Endothelial cell of hepatic sinusoid (primary cell): ENCODE results near the gene HMGCL.
"Not testable (repeated sequence)": the region's sequence is repeated elsewhere in the genome, so short reads cannot be mapped to it uniquely, and the experiment has no call there.

Experiments
- in situ Hi-C: cut with HindIII; loops from 2 replicates; pipeline ENCODE4 v1.10.0; 2017; ENCODE audit warnings: low sequenced_read_pairs

The HMGCL gene

DNA sequence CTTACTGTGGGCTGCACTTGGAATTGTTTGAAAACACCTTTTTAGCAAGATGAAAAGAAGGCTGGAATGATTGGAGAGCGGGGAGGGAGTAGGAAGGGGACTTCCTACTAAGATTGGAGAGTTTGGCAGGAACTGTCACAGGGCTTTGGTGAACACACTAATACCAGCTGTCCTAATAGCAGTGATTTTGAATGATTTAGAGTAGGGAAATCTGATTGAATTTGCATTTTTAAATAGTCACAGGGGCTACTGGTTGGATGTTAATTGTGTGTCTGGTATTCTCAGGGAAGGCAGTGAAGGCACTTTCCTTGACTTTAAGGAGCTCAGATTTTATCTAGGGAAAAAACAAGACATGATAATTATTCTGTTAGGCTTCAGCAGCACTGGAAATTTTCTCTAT, 2.5 kb upstream of the HMGCL start:
- in situ Hi-C loops: no loop called here

DNA sequence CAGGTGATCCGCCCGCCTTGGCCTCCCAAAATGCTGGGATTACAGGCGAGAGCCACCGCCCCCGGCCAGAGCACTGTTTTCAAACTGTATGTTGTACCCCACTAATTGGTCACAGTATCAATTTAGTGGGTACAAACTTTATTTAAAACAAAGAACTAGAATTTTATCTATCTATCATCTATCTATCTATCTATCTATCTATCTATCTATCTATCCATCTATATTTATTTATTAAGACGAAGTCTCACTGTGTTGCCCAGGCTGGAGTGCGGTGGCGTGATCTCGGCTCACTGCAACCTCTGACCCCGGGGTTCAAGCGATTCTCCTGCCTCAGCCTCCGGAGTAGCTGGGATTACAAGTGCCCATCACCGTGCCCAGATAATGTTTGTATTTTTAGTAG, 1.4 kb upstream of the HMGCL start:
- in situ Hi-C loops: not testable (repeated sequence)

DNA sequence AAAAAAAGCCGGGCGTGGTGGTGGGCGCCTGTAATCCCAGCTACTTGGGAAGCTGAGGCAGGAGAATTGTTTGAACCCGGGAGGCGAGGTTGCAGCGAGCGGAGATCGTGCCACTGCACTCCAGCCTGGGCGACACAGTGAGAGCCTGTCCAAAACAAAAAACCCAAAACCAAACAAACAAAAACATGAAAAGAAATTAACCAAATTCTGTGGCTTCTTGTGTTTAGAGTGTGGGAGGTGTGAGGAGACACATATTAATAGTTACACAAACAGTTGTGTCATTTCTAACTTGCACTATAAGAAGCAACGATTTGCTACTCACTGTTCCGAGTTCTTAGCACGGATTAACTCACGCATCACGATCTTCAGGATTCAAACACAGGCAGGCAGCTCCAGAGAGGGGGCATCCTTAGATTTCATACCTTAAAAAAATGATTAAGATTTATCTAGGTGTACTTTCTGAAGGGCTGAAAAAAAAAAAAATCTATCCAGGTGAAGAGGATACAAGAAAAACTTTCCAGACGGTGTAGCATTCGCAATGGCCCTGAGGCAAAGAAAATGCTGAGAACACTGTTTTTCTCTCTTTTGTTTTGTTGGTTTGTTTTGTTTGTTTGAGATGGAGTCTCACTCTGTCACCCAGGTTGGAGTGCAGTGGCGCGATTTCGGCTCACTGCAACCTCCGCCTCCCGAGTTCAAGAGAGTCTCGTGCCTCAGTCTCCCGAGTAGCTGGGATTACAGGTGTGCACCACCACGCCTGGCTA, 713 bp upstream of the HMGCL start:
- in situ Hi-C loops: no loop called here

- in situ Hi-C loops: no loop called here
Measured at GRCh38 chr1:23824711-23825075, 536 bp downstream of the HMGCL start.

DNA sequence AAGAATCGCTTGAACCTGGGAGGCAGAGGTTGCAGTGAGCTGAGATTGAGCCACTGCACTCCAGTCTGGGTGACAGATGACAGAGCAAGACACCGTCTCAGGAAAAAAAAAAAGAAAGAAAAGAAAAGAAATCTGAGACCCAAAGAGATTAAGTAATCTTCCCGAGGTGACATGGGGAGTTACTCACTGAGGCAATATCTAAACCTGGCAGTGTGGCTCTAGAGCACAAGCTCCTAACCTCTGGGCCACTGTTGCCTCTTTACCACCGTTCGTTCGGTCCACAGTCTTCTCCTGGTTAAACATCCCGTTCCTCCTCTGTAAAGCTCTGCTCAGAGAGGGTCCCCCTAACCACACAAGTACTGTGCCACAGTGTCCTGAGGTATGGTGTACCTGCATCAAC, 1.5 kb downstream of the HMGCL start:
- in situ Hi-C loops: no loop called here

- in situ Hi-C loops: no loop called here
Measured at GRCh38 chr1:23817633-23818032, 7.6 kb downstream of the HMGCL start.

GRCh38 chr1:23816906-23817305, 8.3 kb downstream of the HMGCL start:
- in situ Hi-C loops: no loop called here

GRCh38 chr1:23816361-23816760, 8.9 kb downstream of the HMGCL start:
- in situ Hi-C loops: no loop called here

DNA sequence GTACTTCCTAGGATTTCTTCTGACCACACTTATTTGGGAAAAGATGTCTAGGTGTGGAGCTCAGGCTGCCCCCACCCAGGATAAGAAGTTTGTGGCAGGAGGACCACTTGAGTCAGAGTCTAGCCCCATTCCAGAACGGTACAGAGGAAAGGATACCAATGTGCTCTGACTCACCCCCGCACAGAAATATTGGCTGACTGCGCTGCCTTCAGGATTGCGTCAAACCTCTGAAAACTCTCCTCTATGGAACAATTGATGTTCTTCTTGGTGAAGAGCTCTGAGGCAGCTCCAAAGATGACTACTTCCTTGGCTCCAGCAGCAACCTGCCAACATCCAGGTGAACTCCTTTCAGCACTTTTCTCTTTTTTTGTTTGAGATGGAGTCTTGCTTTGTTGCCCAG, 11.2 kb downstream of the HMGCL start:
- in situ Hi-C loops: no loop called here

GRCh38 chr1:23810818-23811540, 14.2 kb downstream of the HMGCL start:
- in situ Hi-C loops: no loop called here

DNA sequence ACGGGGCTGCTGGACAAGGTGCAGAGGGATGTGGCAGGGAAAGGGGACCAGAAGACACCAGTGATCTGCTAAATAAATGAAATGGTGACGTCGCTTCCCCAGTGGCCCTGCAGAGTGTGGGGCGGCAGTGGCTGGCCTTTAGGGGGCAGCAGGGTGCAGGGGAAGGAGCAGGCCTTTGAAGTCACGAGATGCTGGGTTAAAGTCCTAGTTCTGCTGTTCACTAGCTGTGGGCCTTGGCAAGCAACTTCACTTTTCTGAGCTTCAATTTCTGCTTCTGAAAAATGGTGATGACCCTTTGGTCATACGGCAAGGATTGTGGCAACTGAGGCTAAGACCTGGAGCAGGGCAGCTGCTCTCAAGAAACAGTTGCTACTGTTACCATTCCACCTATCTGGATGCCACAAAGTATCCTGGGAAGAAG, 15.5 kb downstream of the HMGCL start:
- in situ Hi-C loops: loop anchor here (5.0 kb wide), 1 partner anchor 53 kb away; no protein-coding TSS in a partner anchor

- in situ Hi-C loops: loop anchor here (5.0 kb wide), 1 partner anchor 55 kb away; no protein-coding TSS in a partner anchor
Measured at GRCh38 chr1:23807453-23807852, 17.8 kb downstream of the HMGCL start.

GRCh38 chr1:23806280-23806679, 18.9 kb downstream of the HMGCL start:
- in situ Hi-C loops: loop anchor here (5.0 kb wide), 1 partner anchor 56 kb away; no protein-coding TSS in a partner anchor

DNA sequence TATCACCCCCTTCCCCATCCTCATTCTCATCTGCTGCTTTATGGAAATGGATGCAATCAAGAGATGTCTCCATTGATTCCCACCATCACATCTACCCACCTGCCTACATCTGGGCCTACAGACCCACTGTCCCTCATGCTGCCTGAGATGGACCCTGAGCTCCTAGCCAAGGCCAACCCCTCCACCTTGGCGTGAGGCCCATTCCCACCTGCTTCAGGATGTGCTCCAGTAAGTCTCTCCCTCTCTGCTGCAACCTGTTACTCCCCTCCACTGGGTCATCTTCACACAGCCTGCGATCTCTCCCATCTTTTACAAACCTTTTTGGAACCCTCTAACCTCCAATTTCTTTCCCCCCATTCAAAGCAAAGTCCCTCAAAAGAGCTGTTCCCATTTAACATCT, 20.2 kb downstream of the HMGCL start:
- in situ Hi-C loops: loop anchor here (5.0 kb wide), 1 partner anchor 57 kb away; no protein-coding TSS in a partner anchor

GRCh38 chr1:23804183-23804835, 20.9 kb downstream of the HMGCL start:
- in situ Hi-C loops: no loop called here

- in situ Hi-C loops: no loop called here
Measured at GRCh38 chr1:23803674-23804073, 21.6 kb downstream of the HMGCL start.

GRCh38 chr1:23802809-23803342, 22.4 kb downstream of the HMGCL start:
- in situ Hi-C loops: not testable (repeated sequence)

DNA sequence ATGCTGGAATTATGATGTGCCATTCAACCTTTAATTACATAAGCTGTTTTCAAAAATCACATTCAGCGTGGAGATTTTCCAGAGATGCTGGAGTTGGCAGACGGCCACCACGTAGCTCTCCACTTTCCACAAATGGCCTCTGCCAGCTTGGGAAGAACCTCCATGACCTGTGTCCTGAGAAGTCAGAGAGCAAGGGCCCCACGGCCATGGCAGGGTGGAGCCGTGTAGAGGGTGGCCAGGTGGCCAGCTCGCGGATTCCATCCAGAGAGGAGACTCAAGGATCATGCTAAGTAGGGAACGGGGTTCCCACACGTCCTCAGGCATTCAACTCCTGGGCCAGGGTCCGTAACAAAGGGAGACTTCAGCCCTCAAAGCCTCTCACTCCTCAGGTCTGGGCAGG, 23.4 kb downstream of the HMGCL start:
- in situ Hi-C loops: no loop called here

GRCh38 chr1:23801338-23801748, 23.9 kb downstream of the HMGCL start:
- in situ Hi-C loops: no loop called here

DNA sequence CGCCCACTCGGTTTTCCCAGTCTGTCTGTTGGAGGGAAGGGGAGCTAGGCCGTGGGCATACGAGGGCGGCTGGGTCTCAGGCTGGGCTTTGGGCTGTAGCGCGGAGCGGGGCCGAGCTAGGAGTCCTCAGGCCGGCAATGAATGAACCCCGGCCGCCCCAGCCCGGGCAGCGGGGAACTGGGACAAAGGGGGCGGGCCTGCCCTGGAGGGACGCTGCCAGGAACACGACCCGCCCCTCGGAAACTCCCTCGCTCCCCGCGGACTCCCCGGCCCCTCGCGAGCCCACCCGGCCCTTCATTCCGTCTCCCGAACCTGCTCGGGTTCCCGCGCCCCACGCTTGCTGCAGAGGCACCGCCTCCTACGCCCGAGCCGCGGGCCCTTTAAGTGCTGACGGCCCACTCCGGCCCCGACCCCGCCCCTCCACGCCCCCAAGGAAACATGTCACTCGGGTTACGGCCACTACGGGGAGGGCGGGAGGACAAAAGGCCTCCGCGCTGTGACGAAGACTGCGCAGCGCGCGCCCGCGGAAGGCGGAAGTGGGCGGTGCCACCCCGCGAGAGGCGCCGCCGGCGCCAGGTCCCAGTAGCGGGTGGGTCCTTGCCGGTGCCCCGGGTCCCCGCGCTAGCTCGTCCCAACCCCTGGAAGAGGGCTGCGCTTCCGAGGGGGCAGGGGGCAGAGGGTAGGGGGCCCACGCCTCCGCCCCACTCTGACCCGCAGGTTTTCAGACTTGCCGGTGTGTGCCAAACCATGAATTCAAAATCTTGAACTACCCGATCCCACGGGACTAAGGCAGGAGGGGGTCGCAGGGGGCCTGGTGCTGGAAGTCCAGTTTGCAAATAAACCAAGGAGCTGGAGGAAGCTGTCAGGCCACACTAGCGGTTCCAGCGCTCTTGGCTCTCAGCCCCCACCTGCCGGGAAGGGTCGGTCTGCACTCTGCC, 24.6 kb downstream of the HMGCL start, which contains the start of gene GALE:
GALE (minus strand) TSS at position 355 of the 938 bp plus-strand sequence. CDS start 1,747 bp downstream, outside the sequence.
- in situ Hi-C loops: no loop called here
